ENCODE results near the gene DEXI.

DEXI gene

DNA sequence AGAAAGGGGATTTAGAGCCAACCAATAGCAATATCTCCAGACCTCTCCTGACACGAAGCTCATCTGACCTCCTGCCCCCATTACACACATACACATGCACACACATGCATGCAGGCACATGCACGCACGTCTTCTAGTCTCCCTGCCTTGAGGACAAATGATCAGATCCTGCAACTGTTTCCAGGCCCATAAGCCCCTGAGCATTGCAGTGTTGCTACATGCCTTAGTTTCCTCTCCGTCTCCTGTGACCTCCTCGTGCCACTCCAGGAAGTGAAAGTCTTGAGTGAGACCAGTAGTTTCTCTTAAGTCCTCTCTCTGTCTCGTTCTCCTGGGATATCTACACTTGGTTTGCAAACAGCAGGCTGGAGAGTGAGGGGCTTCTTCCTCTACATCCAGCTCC is 57.0 kb downstream of the DEXI start:
- DNase-seq = peak; percentile 84

DNA sequence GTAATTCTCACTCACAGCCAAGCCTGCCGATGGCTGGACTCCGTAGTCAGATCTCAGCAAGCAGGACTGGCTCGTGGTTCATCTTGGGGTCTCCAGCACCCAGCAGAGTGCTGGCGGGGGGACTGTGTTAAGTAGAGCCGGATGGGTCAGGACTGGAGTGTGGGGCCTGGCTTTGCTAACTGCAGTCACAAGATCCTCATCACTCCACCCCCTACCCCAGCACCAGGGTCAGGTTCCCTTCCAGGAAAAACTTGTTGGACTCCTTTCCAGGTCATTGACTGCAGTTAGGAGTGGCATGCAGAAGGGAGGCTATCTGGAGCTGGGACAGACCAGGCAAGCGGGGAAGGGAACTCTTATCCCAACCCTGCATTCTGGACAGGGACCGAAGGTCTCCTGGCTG is 59.3 kb downstream of the DEXI start:
- DNase-seq = no peak

- DNase-seq = peak; percentile 46
These were observed 60.7 kb downstream of the DEXI start for GRCh38 chr16:10881479-10882030.

DNA sequence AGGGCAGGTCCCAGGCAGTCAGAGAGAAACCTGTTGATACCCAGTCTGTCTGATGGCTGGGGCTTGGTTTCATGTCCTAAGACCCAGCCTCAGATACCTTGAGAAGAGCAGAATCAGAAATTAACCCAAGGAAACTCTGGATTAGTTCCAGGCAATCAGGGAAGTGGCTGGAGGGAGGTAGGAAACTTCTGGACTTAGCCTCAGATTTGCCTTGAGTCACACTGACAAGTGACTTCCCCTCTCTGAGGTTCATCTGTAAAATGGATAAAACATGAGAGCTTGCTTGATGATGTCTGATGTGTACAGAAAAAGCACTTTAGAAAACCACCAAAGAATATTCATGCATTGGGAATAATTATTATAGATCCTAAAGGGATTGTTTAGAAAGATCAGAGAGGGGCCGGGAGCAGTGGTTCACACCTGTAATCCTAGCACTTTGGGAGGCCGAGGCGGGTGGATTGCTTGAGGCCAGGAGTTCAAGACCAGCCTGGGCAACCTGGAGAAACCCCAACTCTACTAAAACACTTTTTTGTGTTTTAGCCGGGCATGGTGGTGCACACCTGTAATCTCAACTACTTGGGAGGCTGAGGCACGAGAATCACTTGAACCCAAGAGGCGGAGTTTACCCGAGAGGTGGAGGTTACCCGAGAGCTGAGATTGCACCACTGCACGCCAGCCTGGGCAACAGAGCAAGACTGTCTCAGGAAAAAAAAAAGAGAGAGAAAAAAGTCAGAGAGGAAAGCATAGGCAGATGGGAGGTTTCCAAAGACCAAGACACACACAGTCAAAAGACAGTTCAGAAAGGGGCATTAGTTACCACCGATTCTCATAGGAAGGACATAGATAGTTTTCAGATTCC is 61.4 kb downstream of the DEXI start:
- DNase-seq = peak; percentile 57

- DNase-seq = no peak
These were observed 62.3 kb downstream of the DEXI start for GRCh38 chr16:10879681-10880589.

All from inflammatory macrophage treated with lipopolysaccharide for 4 hours (primary cell).